Anterior cingulate cortex (tissue), 58 donors: ENCODE data around the gene SERPINB5.
A peak's percentile ranks its signal among the peaks of the same experiment; 100 is the strongest.

Source experiments
- DNase-seq, 58 donors: peaks; one replicate each; lab custom pipeline; 2025; lab: John Stamatoyannopoulos, UW

SERPINB5 gene

DNA sequence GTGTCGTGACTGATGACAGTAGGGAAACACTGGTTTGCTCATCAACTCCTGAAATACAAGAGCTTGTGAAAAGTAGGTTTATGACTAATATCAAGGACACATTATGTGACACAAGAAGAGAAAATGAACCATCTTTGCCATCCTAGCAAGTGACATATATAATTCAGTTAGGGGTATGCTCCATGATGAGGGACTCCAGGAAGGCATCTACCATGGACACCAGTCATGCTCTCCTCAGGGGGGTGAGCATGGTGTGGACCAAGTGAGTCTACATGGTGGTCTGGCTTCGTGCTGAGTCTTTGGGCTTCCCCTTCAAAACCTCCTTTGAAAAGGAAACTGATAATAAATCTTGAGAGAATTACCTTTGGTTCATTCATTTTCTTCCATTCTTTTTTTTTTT, 11.7 kb upstream of the SERPINB5 start:
- DNase-seq, result no peak

DNA sequence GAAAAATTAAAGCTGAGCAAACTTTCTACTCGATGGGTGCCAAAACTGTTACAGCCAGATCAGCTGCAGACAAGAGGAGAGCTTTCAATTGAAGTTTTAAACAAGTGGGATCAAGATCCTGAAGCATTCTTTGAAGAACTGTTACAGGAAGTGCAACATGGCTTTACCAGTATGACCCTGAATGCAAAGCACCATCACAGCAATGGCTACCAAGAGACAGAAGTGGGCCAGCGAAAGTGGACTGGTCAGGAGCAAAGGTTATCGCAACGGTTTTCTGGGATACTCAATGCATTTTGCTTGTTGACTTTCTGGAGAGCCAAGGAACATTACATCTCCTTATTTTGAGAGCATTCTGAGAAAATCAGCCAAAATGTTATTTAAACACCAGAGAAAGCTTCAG, 9.1 kb upstream of the SERPINB5 start:
- DNase-seq, result no peak

DNA sequence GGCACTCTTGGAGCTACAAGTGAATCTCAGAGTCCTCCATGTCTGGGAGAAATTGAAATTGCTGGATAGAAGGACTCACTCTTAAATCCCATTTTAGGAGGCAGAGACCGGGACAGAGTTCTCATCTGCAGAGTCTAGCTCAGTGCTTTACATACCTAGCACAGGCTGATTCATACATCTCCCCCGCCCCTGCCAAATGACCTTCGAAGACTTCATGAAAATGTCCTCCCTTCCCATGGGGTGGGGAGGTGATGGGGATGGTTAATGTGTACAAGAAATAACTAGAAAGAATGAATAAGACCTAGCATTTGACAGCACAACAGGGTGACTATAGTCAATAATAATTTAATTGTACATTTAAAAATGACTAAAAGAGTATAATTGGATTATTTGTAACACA, 8.2 kb upstream of the SERPINB5 start:
- DNase-seq, result no peak

DNA sequence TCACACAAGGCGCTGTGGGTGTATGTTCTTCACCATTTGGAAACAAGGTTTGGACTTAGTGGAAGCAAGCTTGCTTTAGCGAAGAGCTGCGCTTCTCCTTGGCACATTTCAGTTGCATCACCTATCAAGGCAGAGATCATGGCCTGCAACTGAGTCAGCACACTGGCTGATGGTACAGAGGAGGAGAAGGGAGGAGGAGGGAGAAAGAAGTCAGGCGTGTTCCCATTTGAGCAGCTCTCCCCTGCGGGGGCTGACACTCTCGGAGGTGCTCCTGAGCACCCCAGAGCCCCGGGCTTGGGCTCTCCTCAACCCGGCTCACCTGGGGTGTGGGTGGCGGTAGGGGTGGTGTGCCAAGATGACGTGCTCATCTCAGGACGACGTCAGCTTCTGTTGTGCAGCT, 6.0 kb upstream of the SERPINB5 start:
- DNase-seq, result no peak

DNA sequence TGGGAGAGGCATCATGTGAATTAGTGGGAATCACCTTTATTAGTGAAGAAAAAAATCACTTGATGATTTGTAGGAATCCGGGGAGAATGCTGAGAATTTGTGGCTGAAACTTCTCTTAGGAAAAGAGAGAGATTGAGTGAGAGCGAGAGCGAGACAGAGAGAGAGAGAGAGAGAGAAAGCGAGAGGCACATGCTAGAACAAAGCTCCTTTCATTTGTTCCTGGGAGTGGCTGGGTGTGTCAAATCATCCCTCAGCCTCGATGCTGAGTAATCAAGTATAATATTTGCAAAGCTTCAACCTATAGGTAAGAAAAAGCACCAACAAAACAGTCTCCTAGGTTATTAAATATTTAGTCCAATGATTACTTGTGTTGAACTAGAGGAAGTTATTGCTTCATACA, 4.4 kb upstream of the SERPINB5 start:
- DNase-seq, result no peak

DNA sequence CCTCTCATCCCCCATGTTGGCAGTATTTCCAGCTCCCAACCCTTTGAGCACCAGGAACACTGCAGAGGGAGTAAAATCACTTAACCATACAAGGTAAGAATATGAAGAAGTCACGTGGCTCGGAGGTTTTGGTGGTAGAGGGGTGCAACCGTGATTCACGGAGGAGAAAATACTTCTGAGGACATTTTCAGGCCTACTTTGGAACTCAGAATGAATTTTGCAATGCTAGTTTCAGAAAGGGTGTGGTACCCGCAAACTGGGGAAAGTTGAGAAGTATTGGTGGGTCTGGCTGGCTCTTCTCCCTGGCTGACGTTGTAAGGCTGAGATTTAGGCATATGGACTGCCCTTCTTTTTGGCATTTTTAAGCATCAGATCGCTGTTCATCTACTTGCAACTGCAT, 442 bp downstream of the SERPINB5 start:
- DNase-seq, result no peak

DNA sequence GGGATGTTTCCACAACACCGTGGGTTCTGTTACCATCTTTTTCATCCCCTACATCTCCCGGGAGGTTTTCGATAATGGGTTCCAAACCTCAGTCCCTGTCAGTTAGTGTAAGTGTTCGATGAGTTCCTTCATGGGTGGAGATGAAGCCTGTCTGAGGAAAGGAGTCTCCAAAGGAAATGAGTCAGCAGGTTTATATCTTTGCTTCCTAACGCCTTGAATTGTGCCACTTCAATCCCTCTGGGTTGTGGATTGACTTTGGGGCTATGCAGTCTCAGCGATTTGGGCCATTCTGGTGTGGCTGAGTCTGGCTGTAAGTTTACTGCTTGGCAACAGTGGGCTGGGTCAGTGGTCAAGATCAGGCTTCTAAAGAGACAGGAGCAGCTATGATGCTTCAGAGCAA, 1.2 kb downstream of the SERPINB5 start:
- no peak for DNase-seq

DNA sequence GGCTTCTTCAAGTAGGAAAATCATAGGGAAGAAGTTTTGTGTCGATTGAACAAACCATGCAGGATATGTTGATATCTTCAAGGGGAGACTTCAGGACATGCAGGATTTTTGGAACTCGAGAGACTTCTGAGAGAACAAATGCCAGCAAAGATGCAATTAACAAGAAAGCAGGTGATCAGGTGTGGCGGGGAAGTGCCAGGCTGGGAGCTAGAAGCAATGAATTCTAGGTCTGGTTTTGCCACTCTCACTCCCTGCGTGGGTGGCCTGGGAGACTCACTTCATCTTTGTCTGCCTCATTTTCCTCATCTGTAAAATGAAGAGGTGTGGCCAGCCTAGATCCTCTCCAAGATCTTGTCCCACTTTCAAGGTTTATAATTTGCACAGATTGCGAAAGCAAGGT, 3.1 kb downstream of the SERPINB5 start:
- DNase-seq, result no peak

DNA sequence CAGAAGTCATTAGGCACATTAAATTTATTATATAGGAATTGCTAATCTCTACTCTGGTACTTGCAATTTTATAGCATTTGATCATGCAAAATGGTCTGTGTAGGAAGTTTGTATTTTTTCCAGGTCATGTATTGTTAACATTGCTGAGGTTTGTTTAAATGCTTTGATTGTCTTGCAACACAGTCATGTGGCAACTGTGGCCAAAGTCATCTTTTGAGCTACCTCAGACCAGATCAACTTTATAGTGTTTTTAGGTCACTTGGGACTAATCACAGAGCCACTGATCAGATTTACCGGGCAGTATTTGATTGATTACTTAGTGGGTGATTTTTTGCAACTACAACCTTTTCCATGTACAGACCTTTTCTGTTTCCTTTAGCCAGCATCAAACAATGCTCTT, 3.7 kb downstream of the SERPINB5 start:
- no peak for DNase-seq

DNA sequence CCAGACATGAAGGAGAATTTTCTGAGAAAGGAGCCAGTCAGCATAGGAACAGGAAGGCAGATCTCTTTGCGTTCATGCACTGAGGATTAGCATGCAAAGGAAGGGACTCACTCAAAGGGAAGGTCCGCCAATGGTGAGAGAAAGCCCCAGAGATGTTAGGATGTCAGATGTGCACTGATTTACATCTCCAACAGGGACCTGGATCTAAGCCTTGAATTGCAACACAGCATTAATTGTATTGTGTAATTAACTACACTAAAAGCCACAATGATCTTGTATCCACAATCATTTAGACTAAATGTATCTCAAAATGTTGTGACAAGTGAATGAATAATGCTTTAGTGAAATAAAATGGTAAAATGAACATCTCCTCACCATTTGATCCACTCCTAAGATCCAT, 4.2 kb downstream of the SERPINB5 start:
- no peak for DNase-seq

DNA sequence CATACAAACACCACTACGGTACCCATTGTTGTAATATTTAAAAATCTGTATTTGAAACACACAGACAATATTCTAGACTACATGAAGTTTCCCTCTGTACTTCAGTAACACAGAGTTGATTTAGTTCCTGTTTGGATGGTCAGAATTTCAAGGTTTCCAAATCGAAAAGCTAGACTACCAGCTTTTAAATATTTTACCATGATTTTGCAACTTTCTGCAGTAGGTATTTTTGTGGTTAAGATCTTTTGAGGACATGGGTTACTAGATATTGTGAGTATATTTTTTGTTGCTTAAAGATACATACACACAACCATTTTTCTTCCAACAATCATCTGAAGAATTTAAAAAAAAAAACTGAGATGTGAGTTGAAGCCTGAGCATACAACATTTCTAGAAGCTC, 10.9 kb downstream of the SERPINB5 start:
- DNase-seq, result no peak

DNA sequence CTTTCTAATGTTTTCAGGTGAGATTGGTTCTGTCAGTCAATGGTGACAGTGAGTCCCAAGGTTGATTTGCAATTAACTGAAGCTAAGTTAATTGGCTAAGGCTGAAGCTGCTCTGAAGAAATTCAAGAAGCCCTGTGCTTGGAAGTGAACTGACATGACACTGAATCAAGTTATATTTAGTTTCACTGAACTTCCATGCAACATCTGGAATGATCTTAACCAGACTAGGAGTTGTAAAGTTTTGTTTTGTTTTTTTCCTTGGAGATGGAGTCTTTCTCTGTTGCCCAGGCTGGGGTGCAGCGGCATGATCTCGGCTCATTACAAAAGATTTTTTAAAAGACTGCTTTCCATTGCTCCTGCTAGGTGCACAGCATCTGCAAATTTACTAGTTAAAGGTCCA, 11.4 kb downstream of the SERPINB5 start:
- DNase-seq, result no peak

DNA sequence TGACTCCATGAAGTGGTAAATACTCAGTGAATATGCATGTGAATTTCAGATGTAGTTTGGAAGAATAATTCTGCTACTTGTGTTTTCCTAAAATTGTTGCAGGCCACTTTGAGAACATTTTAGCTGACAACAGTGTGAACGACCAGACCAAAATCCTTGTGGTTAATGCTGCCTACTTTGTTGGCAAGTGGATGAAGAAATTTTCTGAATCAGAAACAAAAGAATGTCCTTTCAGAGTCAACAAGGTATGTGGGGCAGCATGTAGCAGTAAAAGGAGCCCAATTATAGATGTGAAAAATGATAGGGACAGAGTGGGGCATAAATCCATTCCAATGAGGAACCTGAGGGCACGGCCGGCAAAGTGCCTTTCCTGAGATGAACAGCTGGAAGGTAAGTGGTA, 16.1 kb downstream of the SERPINB5 start:
- no peak for DNase-seq

DNA sequence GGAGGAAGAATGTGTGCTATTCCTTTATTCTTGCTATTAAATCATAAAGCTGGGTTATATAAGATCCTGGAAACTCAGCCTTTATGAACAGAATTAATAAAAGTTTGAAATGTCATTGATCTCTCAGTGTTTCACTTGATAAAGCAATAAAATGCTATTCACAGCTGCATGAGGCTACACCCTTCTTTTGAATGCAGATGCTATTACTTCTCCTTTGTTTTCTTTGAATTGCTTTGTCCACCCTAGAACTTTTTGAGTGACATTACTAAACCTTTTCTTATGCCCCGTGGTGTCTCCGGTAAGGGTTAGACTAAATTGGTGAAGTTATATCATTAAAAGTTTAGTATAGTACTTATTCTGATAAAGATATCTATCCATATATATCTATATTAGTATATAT, 18.9 kb downstream of the SERPINB5 start:
- no peak for DNase-seq

DNA sequence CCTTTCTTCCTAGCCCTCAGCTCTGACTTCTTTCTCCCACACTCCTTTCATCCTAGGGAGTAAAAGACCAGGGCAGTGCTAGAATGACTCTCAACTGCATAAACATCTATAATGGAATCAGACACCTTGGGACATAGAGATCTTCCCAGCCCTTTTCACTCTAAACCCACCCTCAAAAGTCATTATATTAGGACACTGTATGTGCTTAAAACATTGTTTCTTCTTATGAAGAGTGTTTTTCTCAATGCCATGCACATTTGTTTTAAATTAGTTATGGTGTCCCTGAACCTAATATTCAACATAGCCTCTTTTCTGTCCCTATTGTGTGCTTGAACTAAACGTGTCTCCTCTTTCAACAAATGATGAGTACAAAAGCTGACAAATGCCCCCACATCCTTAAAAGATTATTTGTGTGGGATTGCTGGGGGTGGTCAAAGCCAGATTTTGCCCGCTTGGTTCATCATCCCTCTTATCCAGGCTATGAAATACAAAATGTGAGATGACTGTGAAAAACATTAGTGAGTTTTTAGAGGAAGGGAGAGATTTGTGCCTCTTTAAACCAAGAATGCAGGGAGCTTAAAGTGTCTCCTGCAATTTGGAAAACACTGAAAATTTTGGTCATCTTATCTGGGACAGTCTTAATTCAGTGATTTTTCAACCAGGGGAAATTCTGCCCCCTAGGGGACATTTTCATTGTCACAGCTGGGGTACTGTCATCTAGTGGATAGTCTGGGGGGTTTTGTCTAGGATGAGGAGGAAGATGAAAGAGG, 29.0 kb downstream of the SERPINB5 start:
- no peak for DNase-seq

DNA sequence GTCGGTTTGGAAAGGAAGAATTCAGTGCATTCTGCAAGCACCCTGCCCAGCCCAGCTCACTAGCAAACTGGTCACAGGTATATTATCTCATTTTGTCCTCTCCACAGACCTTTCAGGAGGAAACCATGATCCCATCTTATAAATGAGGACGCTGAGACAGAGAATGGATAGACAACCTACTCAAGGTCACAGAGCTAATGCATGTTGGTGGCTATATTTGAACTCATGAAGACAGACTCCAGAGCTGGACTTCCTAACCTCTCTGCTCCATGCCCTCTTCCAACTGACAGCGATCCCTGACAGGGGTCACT, 29.5 kb downstream of the SERPINB5 start:
- no peak for DNase-seq

DNA sequence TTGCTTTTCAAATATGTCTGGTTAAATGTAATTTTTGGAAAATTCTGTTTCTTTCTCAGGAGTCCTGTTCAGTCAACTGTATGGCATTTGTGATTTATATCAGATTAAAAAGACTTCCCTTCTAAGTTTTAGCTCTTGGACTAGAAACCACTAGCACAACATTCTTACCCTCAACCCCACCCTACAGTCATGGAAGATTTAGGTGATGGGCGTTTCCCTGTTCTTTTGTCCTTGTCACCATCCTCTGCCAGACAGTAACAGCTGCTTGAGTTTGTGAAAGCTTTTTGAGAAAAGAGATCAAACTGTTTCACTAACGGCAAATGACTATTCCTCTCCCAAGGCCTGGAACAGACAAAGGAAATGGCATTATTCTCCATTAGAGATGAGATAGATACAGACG, 31.8 kb downstream of the SERPINB5 start:
- no peak for DNase-seq

DNA sequence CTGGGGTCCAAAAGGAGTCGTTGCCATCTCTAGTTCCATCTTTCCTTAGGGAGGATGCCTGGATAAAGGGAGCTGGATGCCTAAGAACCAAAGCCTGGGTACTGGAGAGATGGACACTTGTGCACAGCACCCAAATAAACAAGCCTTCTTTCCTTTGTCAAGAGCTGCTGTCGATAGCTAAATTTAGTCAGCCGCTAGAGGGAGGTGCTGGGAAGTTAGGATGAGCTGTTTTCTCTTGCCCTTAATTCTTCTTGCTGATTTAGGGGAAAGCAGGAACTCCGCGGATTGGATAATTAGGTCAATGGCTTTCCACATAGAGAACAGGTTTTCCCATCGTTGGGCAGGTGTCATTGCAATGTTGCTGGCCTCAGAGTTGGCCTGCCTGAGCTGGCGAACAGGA, 34.5 kb downstream of the SERPINB5 start:
- DNase-seq, result peak in 9 of 58 donors; percentile 1 to 13 (median 2)

DNA sequence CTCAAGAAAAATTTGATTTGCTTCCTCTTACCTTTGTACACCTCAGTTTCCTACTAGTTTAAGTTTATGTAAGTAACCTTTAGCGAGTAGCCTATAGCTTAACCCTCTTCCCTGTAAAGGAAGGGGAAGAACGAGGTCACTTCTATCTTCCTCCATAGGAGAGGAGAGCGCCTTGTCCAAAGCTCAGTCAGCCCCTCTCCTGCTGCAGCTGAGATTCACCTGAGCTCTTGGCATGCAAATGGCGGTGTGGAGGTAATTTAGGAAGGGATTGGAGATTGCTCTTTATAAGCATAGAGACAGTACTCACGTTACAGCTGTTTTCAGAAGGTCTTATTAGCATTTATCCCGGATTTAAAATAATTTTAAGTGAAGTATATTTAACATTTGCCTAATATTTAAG, 37.6 kb downstream of the SERPINB5 start:
- no peak for DNase-seq

DNA sequence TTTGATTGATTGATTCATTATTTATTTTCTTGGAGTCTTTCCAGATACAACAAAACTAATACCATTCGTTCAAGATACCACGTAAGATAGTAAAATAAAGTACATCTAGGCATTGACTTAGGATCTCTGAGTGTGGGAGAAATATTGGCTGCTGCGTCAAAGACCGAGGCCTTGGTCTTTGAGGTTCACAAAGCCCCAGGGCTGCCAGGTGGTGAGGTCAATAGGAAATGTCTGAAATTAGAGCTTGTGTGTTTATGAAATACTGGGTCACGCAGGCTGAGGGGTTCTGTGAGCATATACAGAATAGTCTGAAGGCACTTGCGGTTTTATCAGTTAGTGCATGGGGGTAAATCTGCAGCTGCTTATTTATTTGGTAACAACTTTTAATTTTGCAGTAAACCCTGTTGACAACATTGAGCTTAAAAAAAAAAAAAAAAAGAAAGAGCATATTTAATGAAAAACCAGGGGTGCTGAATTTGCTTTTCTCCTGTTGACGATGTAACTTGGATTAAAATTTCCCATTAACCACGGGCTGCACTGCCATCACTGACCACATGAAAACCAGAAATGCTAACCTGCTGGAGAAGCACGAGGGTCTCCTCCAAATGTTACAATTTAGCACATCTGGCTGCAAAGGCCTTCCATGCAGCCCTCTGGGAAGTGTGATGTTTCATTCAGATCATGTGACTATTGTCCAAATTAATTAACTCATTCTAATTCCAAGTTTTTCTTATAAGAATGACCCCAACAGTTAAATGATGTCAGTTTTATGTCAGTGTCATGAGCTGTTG, 38.3 kb downstream of the SERPINB5 start:
- no peak for DNase-seq

DNA sequence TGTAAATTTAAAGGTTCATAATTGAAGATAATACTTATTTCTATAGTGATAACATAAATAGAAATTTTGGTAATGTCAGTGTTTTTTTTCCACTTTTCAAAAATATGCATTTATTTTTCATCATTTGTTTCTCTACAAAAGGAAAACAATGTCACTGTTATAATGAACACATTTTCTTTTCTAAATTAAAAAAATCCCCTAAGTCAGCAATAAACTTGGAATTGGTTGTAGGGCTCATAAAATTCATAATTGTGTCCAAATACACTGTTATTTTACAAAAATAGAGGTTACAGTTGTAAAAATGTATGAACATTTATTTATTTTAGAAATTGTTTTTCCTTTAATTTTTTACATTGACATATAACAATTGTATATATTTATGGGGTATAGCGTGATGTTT, 39.0 kb downstream of the SERPINB5 start:
- DNase-seq, result no peak
